ENCODE results near the gene IL7R.

IL7R gene

GRCh38 chr5:35900972-35901695 lies 44.4 kb downstream of the IL7R start:
- Histone ChIP-seq H3K4me1 (ENCODE audit: insufficient read depth, poor library complexity, severe bottlenecking) (no peaks in the 10 kb centered on the region), H3K9me3 (ENCODE audit: severe bottlenecking) (no peaks in the 10 kb centered on the region), H3K27me3 (ENCODE audit: insufficient read depth, poor library complexity, severe bottlenecking) (no peaks in the 10 kb centered on the region), H3K27ac (ENCODE audit: poor library complexity, severe bottlenecking) (no peak overlapping the region), H3K36me3 (ENCODE audit: low read depth) (no peaks in the 10 kb centered on the region), H3K4me3 (ENCODE audit: severe bottlenecking) (no peak overlapping the region)
- ATAC-seq (ENCODE audit: low read depth) (no peak), DNase-seq (ENCODE audit: low spot score) (no peak)
- TF ChIP-seq CTCF (IDR thresholded peaks at IDR 0.05; ENCODE audit: poor library complexity, severe bottlenecking): no peak

DNA sequence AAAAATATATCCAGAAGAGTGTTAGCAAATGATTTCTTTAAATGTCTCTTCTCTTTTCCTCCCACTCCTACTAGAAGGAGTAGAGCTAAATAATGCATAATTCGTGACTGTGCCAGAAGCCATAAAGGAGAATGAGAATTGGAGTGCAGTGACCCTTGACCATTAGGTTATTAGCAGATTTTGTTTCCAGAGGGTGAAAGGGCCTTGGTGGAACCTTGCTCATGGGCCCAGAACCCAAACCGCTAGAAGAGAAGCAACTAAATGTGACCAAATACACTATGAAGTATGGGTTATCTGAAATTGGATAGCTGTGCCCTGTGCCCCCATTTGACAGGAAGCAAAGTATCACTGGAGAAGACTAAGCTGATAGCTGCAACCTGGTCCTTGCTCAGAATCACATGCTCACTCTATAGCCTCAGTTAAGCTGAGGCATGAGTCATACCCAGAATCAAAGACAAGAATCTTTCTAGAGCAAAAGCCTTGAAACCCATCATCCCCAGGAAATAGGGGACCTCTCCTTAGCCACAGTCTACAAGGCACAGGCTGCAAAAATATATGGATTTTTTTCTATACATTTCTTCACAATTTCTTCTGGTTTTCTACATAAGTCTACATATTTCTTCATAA lies 45.5 kb downstream of the IL7R start:
- H3K4me3 ChIP-seq (ENCODE audit: severe bottlenecking): no peak overlapping the region
- no peak for TF ChIP-seq CTCF (IDR thresholded peaks at IDR 0.05; ENCODE audit: poor library complexity, severe bottlenecking)
- H3K36me3 ChIP-seq (ENCODE audit: low read depth): no peaks in the 10 kb centered on the region
- H3K4me1 ChIP-seq (ENCODE audit: insufficient read depth, poor library complexity, severe bottlenecking): no peaks in the 10 kb centered on the region
- H3K9me3 ChIP-seq (ENCODE audit: severe bottlenecking): no peaks in the 10 kb centered on the region
- ATAC-seq (ENCODE audit: low read depth): 0 out of 3 replicates have a peak, but pooled peaks have one; percentile 23
- no peak overlapping the region for H3K27ac ChIP-seq (ENCODE audit: poor library complexity, severe bottlenecking)
- no peaks in the 10 kb centered on the region for H3K27me3 ChIP-seq (ENCODE audit: insufficient read depth, poor library complexity, severe bottlenecking)
- DNase-seq (ENCODE audit: low spot score): no peak

GRCh38 chr5:35903631-35904203 lies 47.0 kb downstream of the IL7R start:
- ATAC-seq (ENCODE audit: low read depth) (no peak), DNase-seq (ENCODE audit: low spot score) (no peak)
- Histone ChIP-seq H3K27ac (ENCODE audit: poor library complexity, severe bottlenecking) (no peak overlapping the region), H3K9me3 (ENCODE audit: severe bottlenecking) (no peaks in the 10 kb centered on the region), H3K27me3 (ENCODE audit: insufficient read depth, poor library complexity, severe bottlenecking) (no peaks in the 10 kb centered on the region), H3K36me3 (ENCODE audit: low read depth) (no peaks in the 10 kb centered on the region), H3K4me3 (ENCODE audit: severe bottlenecking) (no peak overlapping the region), H3K4me1 (ENCODE audit: insufficient read depth, poor library complexity, severe bottlenecking) (no peaks in the 10 kb centered on the region)
- no peak for TF ChIP-seq CTCF (IDR thresholded peaks at IDR 0.05; ENCODE audit: poor library complexity, severe bottlenecking)

- no peak for TF ChIP-seq CTCF (IDR thresholded peaks at IDR 0.05; ENCODE audit: poor library complexity, severe bottlenecking)
- Histone ChIP-seq H3K36me3 (ENCODE audit: low read depth) (no peaks in the 10 kb centered on the region), H3K27ac (ENCODE audit: poor library complexity, severe bottlenecking) (no peak overlapping the region), H3K27me3 (ENCODE audit: insufficient read depth, poor library complexity, severe bottlenecking) (no peaks in the 10 kb centered on the region), H3K9me3 (ENCODE audit: severe bottlenecking) (no peaks in the 10 kb centered on the region), H3K4me1 (ENCODE audit: insufficient read depth, poor library complexity, severe bottlenecking) (no peaks in the 10 kb centered on the region), H3K4me3 (ENCODE audit: severe bottlenecking) (no peak overlapping the region)
- DNase-seq (ENCODE audit: low spot score) (no peak), ATAC-seq (ENCODE audit: low read depth) (no peak)
These were observed 47.9 kb downstream of the IL7R start for GRCh38 chr5:35904443-35905132.

Data from RWPE2 (cell line).